Right ventricle myocardium superior (tissue), 1 donor: ENCODE data around the gene DTHD1. TPM values are rescaled to one million over a fixed set of nuclear protein-coding genes. Genes with fewer than 3 reads are reported as not detected.

ENCODE experiments used
- ATAC-seq: fragments of 200-7000 bp; cut with Tn5 transposase; one replicate; pipeline ENCODE4 v1.9.1; 2020; ENCODE audit warnings: mild to moderate bottlenecking; ENCODE audit not compliant: poor library complexity
- DNase-seq: peaks from one replicate; pipeline ENCODE4 v3.0.0-alpha.2; 2020
- intact Hi-C: fragments of 100-400 bp; cut with DNase I; formaldehyde crosslinking; loops from one replicate; pipeline ENCODE4 v1.11.2; 2022
- total RNA-seq: library from RNA; stranded (reverse); fragmentation: NEBNext Ultra II Directional; extraction: Animal tissue kit (Norgen Biotek cat#: 25700); gene quantifications from one replicate; pipeline ENCODE4 v1.2.1, GENCODE V29; 2021
- donor health status: DM: no; HTN: yes; CAD: no; lungs with severe emphysema.

Gene DTHD1
- total RNA-seq, 1 donor from 2014 or later, result not detected

- DNase-seq (no peak), ATAC-seq (no peak)
- intact Hi-C loops, result no loop called here
Measured at GRCh38 chr4:36330796-36331195, 49.4 kb downstream of the DTHD1 start.

GRCh38 chr4:36332023-36332781 lies 50.8 kb downstream of the DTHD1 start:
- no peak for DNase-seq
- ATAC-seq, result no peak
- intact Hi-C loops, result no loop called here

- ATAC-seq (no peak), DNase-seq (no peak)
- intact Hi-C loops, result no loop called here
Measured at GRCh38 chr4:36332782-36333131, 51.3 kb downstream of the DTHD1 start.

DNA sequence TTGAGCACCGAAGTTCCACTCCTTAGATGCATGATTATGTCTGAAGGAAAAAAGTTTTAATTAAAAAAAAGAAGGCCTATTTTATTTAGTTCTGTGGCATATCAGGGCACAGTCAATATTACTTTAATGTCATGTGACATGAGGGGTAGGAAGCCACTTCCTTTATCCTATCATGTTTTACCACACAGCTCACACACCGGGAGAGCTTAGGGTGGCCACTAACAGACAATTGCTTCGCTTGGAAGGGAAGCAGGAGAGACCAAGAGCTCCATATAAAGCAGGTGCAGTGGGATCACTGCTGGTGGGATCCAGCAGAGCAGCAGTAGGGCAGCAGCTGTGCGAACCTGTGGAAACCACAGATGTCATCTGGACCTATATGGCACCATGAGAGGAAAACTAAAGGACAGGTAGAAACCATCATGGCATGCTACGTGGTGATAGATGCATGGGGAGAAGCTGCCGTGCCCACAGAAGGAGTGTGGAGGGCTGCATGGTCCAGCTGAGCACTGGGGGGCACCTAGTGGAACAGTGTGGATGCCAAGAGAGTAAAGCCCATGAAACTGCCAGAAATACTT lies 52.0 kb downstream of the DTHD1 start:
- intact Hi-C loops, result no loop called here
- ATAC-seq, result no peak
- DNase-seq, result no peak

DNA sequence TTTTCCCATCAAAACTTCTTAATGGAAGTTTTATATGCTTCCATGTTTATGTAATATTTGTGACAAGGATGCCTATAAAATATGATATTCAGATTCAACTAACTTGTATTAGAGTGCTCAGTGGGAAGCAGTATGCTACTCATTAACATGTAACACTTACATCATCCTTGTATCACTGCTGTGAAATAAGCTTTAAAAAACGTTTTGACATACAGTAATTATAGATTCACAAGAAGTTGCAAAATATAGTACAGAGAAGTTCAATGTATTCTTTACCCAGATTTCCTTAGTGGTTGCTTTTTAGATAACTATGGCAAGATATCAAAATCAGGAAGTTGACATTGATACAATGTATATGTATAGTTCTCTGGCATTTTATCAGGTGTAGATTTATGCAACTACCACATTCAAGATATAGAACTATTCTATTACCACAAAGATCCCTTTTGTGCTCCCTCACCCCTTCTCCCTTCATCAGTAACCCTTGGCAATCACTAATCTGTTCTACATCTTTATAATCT lies 56.3 kb downstream of the DTHD1 start:
- DNase-seq (no peak), ATAC-seq (no peak)
- intact Hi-C loops, result no loop called here

- DNase-seq (no peak), ATAC-seq (no peak)
- intact Hi-C loops, result no loop called here
Measured at GRCh38 chr4:36338973-36339372, 57.6 kb downstream of the DTHD1 start.

DNA sequence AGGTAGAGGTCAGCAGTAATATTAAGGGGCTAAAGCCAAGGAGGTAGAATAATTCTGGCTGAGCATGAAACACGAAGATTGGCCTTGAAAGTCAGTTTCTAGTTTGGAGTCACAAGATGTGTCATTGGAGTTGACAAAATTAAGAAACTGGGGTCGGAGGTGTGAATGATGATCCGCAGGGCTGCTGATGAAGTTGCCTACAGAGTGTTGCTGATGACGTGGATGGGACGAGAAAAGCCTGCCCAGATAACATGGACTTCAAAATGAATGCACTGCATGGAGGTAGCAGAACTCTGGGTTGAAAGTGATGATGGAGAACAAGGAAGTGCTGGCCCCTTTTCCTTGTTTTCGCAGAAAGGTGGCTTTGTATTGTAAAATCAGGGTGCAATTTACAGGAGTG lies 60.5 kb downstream of the DTHD1 start:
- ATAC-seq (no peak), DNase-seq (no peak)
- intact Hi-C loops, result no loop called here

GRCh38 chr4:36343501-36344175 lies 62.2 kb downstream of the DTHD1 start:
- DNase-seq, result no peak
- no peak for ATAC-seq
- intact Hi-C loops, result no loop called here

- ATAC-seq, result no peak
- intact Hi-C loops, result no loop called here
- no peak for DNase-seq
Measured at GRCh38 chr4:36348403-36348938, 67.1 kb downstream of the DTHD1 start.

GRCh38 chr4:36349938-36350549 lies 68.6 kb downstream of the DTHD1 start:
- intact Hi-C loops, result no loop called here
- ATAC-seq (no peak), DNase-seq (no peak)

- DNase-seq, result peak; percentile 63
- ATAC-seq, result no peak
- intact Hi-C loops, result no loop called here
Measured at GRCh38 chr4:36351082-36351666, 69.8 kb downstream of the DTHD1 start.

GRCh38 chr4:36353998-36354397 lies 72.6 kb downstream of the DTHD1 start:
- ATAC-seq (no peak), DNase-seq (no peak)
- intact Hi-C loops, result no loop called here

GRCh38 chr4:36358173-36358572 lies 76.8 kb downstream of the DTHD1 start:
- no peak for ATAC-seq
- DNase-seq, result no peak
- intact Hi-C loops, result no loop called here

- intact Hi-C loops, result no loop called here
- no peak for ATAC-seq
Measured at GRCh38 chr4:36360755-36361154, 79.3 kb downstream of the DTHD1 start.

GRCh38 chr4:36363024-36363423 lies 81.6 kb downstream of the DTHD1 start:
- DNase-seq, result no peak
- ATAC-seq, result no peak
- intact Hi-C loops, result no loop called here

More at GRCh38 chr4:36360755-36361154, 79.3 kb downstream of the DTHD1 start:
- no peak for DNase-seq

DNA sequence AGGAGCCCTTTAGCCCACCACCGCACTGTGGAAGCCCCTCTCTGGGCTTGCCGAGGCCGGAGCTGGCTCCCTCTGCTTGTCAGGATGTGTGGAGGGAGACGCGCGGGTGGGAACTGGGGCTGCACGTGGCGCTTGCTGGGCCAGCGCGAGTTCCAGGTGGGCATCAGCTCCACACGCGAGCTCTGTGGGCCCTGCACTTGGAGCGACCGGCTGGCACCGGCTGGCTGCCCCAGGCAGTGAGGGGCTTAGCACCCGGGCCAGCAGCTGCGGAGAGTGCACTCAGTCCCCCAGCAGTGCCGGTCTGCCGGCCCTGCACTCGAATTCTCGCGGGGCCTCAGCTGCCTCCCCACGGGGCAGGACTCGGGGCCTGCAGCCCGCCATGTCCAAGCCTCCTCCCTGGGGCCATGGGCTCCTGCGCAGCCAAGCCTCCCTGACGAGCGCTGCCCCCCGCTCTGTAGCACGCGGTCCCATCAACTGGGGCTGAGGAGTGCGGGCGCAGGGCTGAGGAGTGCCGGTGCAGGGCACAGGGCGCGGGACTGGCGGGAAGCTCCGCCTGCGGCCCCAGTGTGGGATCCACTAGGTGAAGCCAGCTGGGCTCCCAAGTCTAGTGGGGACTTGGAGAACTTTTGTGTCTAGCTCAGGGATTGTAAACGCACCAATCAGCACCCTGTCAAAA lies 93.6 kb downstream of the DTHD1 start:
- no peak for DNase-seq
- intact Hi-C loops, result no loop called here
- ATAC-seq, result no peak

- intact Hi-C loops, result no loop called here
- ATAC-seq (peak; percentile 46), DNase-seq (no peak)
Measured at GRCh38 chr4:36385951-36386571, 104.6 kb downstream of the DTHD1 start.

- ATAC-seq (no peak), DNase-seq (no peak)
- intact Hi-C loops, result no loop called here
Measured at GRCh38 chr4:36386691-36387090, 105.3 kb downstream of the DTHD1 start.
